Measurements from ENCODE around the gene MEIOC. TPM values are rescaled to one million over a fixed set of nuclear protein-coding genes. Genes with fewer than 3 reads are reported as not detected.

MEIOC gene
- total and polyA plus RNA-seq, 3 experiments from 2014 or later, result 0.09 to 0.31 (median 0.16) TPM

DNA sequence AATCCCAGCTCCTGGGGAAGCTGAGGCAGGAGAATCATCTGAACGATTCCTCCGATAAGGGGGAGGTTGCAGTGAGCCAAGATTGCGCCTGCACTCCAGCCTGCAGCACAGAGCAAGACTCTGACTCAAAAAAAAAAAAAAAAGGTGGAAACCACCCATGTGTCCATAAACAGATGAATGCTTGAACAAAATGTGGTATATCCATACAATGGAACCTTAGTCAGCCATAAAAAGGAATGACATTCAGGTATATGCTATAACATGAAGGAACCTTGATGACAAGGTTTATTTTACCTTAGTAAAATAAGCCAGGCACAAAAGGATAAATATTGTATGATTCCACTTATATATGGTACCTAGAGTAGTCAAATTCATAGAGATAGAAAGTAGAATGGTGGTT lies 2.9 kb upstream of the MEIOC start:
- H3K36me3 ChIP-seq (ENCODE audit: insufficient read depth, low read length), result no peaks in the 10 kb centered on the region
- H3K36me3 Mint-ChIP-seq, result no peaks in the 10 kb centered on the region
- H3K4me3 ChIP-seq (ENCODE audit: low read length), result no peak overlapping the region
- no peak overlapping the region for H3K4me3 Mint-ChIP-seq
- no peaks in the 10 kb centered on the region for H3K4me1 ChIP-seq (ENCODE audit: insufficient read depth, low read length)
- ChIA-PET POLR2A (no interaction called here), CTCF (no interaction called here)
- H3K4me1 Mint-ChIP-seq, result peaks cover 3 to 9% (median 4%) of the 10 kb centered on the region in 3 donors
- H3K9me3 Mint-ChIP-seq, result peaks cover 0 to 3% (median 2%) of the 10 kb centered on the region in 5 donors
- DNase-seq, result no peak
- no peak overlapping the region for H3K27ac ChIP-seq (ENCODE audit: low read depth, low read length)
- H3K27me3 Mint-ChIP-seq, result peaks cover 39 to 46% of the 10 kb centered on the region in 2 donors
- no peaks in the 10 kb centered on the region for H3K9me3 ChIP-seq (ENCODE audit: low read length)
- no peak overlapping the region for H3K27ac Mint-ChIP-seq
- no peaks in the 10 kb centered on the region for H3K27me3 ChIP-seq (ENCODE audit: insufficient read depth, low read length, poor library complexity, severe bottlenecking)

DNA sequence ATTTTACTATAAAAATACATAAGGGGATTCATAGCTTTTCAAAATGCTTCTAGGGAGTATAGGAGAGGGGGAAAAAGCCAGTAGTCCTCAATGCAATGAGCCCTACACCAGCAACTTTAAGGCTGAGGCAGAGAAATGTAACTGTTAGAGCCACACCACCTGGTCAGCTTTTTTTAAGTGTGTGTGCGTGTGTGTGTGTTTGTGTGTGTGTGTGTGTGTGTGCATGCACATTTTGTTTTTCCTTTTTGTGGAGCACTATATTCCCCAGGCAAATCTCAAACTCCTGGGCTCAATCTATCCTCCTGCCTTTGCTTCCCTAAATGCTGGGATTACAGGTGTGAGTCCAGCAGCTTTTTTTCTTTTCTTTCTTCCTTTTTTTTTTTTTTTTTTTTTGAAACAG lies 2.3 kb upstream of the MEIOC start:
- no peaks in the 10 kb centered on the region for H3K9me3 ChIP-seq (ENCODE audit: low read length)
- Mint-ChIP-seq H3K36me3 (no peaks in the 10 kb centered on the region), H3K4me3 (no peak overlapping the region), H3K27me3 (peaks cover 39 to 45% of the 10 kb centered on the region in 2 donors), H3K27ac (no peak overlapping the region), H3K4me1 (peaks cover 3 to 9% (median 4%) of the 10 kb centered on the region in 3 donors), H3K9me3 (peaks cover 0 to 3% (median 2%) of the 10 kb centered on the region in 5 donors)
- no peaks in the 10 kb centered on the region for H3K36me3 ChIP-seq (ENCODE audit: insufficient read depth, low read length)
- no peaks in the 10 kb centered on the region for H3K27me3 ChIP-seq (ENCODE audit: insufficient read depth, low read length, poor library complexity, severe bottlenecking)
- POLR2A ChIA-PET, result no interaction called here
- no peak overlapping the region for H3K4me3 ChIP-seq (ENCODE audit: low read length)
- H3K4me1 ChIP-seq (ENCODE audit: insufficient read depth, low read length), result no peaks in the 10 kb centered on the region
- CTCF ChIA-PET, result no interaction called here
- no peak for DNase-seq
- H3K27ac ChIP-seq (ENCODE audit: low read depth, low read length), result no peak overlapping the region

DNA sequence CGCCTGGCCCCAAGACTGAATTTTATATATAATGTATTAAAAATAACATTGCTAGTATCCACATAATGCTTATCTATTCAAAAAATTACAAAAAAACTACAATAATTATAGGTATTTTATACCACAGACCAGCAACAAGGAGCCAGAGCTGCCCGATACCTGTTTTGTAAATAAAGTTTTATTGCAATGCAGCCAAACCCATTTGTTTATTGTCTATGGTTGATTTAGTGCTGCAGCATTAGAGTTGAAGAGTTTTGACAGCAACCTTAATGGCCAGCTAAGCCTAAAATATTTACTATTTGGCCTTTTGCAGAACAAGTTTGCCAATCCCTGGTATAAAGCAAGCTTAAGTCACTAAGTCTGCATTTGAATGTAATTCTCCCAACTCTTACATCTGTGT lies 5.6 kb downstream of the MEIOC start:
- no peaks in the 10 kb centered on the region for H3K9me3 ChIP-seq (ENCODE audit: low read length)
- no peaks in the 10 kb centered on the region for H3K4me1 ChIP-seq (ENCODE audit: insufficient read depth, low read length)
- Mint-ChIP-seq H3K27ac (no peak overlapping the region), H3K4me3 (no peak overlapping the region), H3K27me3 (peaks cover 8 to 22% of the 10 kb centered on the region in 2 donors), H3K9me3 (peaks cover 0 to 3% (median 2%) of the 10 kb centered on the region in 5 donors), H3K36me3 (no peaks in the 10 kb centered on the region), H3K4me1 (peaks cover 3 to 4% (median 3%) of the 10 kb centered on the region in 3 donors)
- ChIA-PET CTCF (interaction anchor here (0.8 kb wide), 1 partner anchor 128 kb away, joined by 3 read pairs; no protein-coding TSS in a partner anchor), POLR2A (no interaction called here)
- H3K27me3 ChIP-seq (ENCODE audit: insufficient read depth, low read length, poor library complexity, severe bottlenecking), result no peaks in the 10 kb centered on the region
- no peak overlapping the region for H3K27ac ChIP-seq (ENCODE audit: low read depth, low read length)
- no peak overlapping the region for H3K4me3 ChIP-seq (ENCODE audit: low read length)
- no peaks in the 10 kb centered on the region for H3K36me3 ChIP-seq (ENCODE audit: insufficient read depth, low read length)
- DNase-seq, result no peak

DNA sequence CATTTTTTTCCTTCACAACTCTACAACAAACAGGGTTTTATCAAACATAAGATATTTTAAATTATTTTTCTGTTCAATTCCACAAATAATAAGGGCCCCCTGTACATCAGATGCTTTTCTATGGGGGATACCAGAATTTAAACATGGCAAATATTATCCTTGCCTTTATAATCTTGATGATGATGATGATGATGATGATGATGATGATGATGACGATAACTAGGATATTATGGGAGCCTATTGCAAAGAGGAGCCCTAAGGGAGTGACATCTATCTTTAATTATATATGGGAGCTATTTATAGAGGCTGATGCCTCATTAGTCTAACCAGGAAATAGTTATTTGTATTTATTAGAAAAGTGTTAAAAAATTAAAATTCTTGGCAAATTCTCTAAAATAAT lies 6.8 kb downstream of the MEIOC start:
- ChIA-PET CTCF (no interaction called here), POLR2A (no interaction called here)
- Mint-ChIP-seq H3K4me3 (no peak overlapping the region), H3K9me3 (no peaks in the 10 kb centered on the region), H3K36me3 (no peaks in the 10 kb centered on the region), H3K27me3 (peaks cover 1 to 18% of the 10 kb centered on the region in 2 donors), H3K27ac (no peak overlapping the region), H3K4me1 (no peaks in the 10 kb centered on the region)
- no peak overlapping the region for H3K4me3 ChIP-seq (ENCODE audit: low read length)
- no peaks in the 10 kb centered on the region for H3K9me3 ChIP-seq (ENCODE audit: low read length)
- no peak for DNase-seq
- no peaks in the 10 kb centered on the region for H3K27me3 ChIP-seq (ENCODE audit: insufficient read depth, low read length, poor library complexity, severe bottlenecking)
- no peak overlapping the region for H3K27ac ChIP-seq (ENCODE audit: low read depth, low read length)
- no peaks in the 10 kb centered on the region for H3K4me1 ChIP-seq (ENCODE audit: insufficient read depth, low read length)
- no peaks in the 10 kb centered on the region for H3K36me3 ChIP-seq (ENCODE audit: insufficient read depth, low read length)

DNA sequence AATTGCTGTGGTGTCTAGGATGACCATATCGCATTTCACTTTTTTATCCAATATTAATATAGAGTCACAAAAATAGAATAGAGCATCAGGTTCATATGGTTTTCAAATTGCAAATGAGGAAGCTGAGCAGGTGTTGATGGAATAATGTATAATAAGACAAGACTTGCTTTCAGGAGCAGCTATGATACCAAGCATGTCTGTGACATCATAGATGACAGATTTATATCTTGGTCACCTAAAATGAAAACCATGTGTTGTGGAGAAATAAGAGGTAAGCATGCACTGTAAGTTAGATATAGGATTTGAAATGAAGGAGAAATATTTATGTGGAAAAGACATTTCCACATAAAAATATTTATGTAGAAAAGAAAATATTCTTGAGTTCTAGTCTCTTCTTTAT lies 8.6 kb downstream of the MEIOC start:
- Histone ChIP-seq H3K27me3 (ENCODE audit: insufficient read depth, low read length, poor library complexity, severe bottlenecking) (no peaks in the 10 kb centered on the region), H3K4me1 (ENCODE audit: insufficient read depth, low read length) (no peaks in the 10 kb centered on the region), H3K36me3 (ENCODE audit: insufficient read depth, low read length) (no peaks in the 10 kb centered on the region), H3K9me3 (ENCODE audit: low read length) (no peaks in the 10 kb centered on the region), H3K27ac (ENCODE audit: low read depth, low read length) (no peak overlapping the region), H3K4me3 (ENCODE audit: low read length) (no peak overlapping the region)
- H3K4me1 Mint-ChIP-seq, result no peaks in the 10 kb centered on the region
- ChIA-PET CTCF (no interaction called here), POLR2A (interaction anchor here (0.5 kb wide), 1 partner anchor 814 kb away, joined by 3 read pairs; no protein-coding TSS in a partner anchor)
- H3K4me3 Mint-ChIP-seq, result no peak overlapping the region
- H3K27ac Mint-ChIP-seq, result no peak overlapping the region
- no peaks in the 10 kb centered on the region for H3K9me3 Mint-ChIP-seq
- H3K27me3 Mint-ChIP-seq, result peaks cover 0 to 14% of the 10 kb centered on the region in 2 donors
- H3K36me3 Mint-ChIP-seq, result no peaks in the 10 kb centered on the region
- DNase-seq, result no peak

DNA sequence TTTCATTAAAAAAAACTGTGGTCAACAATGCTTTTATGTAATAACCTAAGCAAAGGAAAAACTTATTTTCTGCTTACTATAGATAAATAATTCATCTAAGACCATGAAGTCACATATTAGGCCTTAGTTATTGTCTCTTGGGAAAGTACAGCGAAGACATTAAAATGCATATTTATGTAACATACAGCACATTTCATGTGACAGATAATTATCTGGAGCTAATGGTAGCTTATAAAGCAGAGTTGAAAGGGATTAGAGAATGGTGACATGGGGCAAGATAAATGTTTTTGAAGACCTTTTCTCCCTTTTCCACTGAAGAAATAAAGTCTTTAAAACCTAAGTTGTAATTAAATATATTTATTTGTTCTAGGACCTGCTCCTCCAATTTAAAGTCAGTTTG lies 9.7 kb downstream of the MEIOC start:
- H3K27me3 Mint-ChIP-seq, result peaks cover 0 to 12% of the 10 kb centered on the region in 2 donors
- Histone ChIP-seq H3K27me3 (ENCODE audit: insufficient read depth, low read length, poor library complexity, severe bottlenecking) (no peaks in the 10 kb centered on the region), H3K36me3 (ENCODE audit: insufficient read depth, low read length) (no peaks in the 10 kb centered on the region), H3K4me3 (ENCODE audit: low read length) (no peak overlapping the region), H3K4me1 (ENCODE audit: insufficient read depth, low read length) (no peaks in the 10 kb centered on the region), H3K27ac (ENCODE audit: low read depth, low read length) (no peak overlapping the region), H3K9me3 (ENCODE audit: low read length) (no peaks in the 10 kb centered on the region)
- H3K36me3 Mint-ChIP-seq, result no peaks in the 10 kb centered on the region
- no peak overlapping the region for H3K4me3 Mint-ChIP-seq
- H3K9me3 Mint-ChIP-seq, result no peaks in the 10 kb centered on the region
- no peak overlapping the region for H3K27ac Mint-ChIP-seq
- ChIA-PET POLR2A (no interaction called here), CTCF (no interaction called here)
- H3K4me1 Mint-ChIP-seq, result no peaks in the 10 kb centered on the region
- no peak for DNase-seq

DNA sequence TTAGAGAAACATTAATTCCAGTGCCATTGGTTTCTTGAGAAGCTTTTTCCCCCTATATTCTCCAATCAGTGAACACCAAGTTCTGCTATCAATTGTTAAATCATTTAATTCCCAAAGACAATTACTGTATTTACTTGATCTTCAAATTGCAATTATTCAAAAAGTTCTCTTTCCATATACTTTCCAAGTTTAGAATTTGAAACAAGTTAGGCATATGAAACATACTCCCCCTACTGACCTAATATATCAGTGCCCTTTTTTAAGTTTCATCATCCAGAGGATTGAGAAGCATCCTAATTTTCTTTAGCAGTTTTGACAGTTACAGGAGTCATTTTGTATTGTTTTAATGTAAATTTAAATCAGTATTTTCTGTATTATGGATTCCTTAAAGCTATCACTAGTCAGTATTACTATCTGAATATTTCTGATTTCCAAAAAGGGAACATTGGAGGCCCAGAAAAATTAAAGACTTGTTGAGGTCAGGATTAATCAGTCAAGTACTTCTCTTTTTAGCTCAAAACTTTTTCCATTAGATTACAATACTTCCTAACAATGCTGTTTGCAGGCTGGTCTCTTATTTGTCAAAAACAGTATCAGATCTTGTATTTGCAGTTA lies 16.3 kb downstream of the MEIOC start:
- no peaks in the 10 kb centered on the region for H3K27me3 Mint-ChIP-seq
- no peak overlapping the region for H3K4me3 ChIP-seq (ENCODE audit: low read length)
- no peak for DNase-seq
- ChIA-PET CTCF (interaction anchor here (1.3 to 2.7 kb wide), 2 partner anchors 9 to 139 kb away, joined by 4 to 6 read pairs; no protein-coding TSS in a partner anchor), POLR2A (no interaction called here)
- H3K27me3 ChIP-seq (ENCODE audit: insufficient read depth, low read length, poor library complexity, severe bottlenecking), result no peaks in the 10 kb centered on the region
- no peaks in the 10 kb centered on the region for H3K9me3 Mint-ChIP-seq
- no peaks in the 10 kb centered on the region for H3K4me1 Mint-ChIP-seq
- no peak overlapping the region for H3K4me3 Mint-ChIP-seq
- no peaks in the 10 kb centered on the region for H3K36me3 ChIP-seq (ENCODE audit: insufficient read depth, low read length)
- H3K4me1 ChIP-seq (ENCODE audit: insufficient read depth, low read length), result no peaks in the 10 kb centered on the region
- peaks cover 0 to 11% (median 0%) of the 10 kb centered on the region in 3 donors for H3K36me3 Mint-ChIP-seq
- H3K9me3 ChIP-seq (ENCODE audit: low read length), result no peaks in the 10 kb centered on the region
- H3K27ac ChIP-seq (ENCODE audit: low read depth, low read length), result no peak overlapping the region
- H3K27ac Mint-ChIP-seq, result no peak overlapping the region

DNA sequence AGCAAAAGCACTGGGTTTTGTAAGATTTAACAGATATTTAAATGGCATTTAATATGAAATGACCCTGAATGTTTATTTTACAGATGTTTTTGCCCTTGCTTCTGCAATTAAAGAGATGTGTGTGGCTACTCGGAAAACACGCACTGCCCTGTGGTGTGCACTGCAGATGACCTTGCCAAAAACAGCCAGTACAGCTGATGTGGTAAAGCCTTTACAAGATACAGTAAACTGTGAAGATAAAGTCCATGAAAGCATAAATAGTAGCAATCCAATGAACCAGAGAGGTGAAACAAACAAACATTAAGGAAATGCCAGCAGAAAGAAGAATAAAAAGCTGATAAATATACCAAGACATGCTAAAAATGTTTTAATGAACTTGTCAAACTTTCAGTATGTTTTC lies 17.6 kb downstream of the MEIOC start:
- no peak for DNase-seq
- Histone ChIP-seq H3K4me1 (ENCODE audit: insufficient read depth, low read length) (no peaks in the 10 kb centered on the region), H3K9me3 (ENCODE audit: low read length) (no peaks in the 10 kb centered on the region), H3K27me3 (ENCODE audit: insufficient read depth, low read length, poor library complexity, severe bottlenecking) (no peaks in the 10 kb centered on the region), H3K36me3 (ENCODE audit: insufficient read depth, low read length) (no peaks in the 10 kb centered on the region), H3K27ac (ENCODE audit: low read depth, low read length) (no peak overlapping the region), H3K4me3 (ENCODE audit: low read length) (no peak overlapping the region)
- H3K9me3 Mint-ChIP-seq, result no peaks in the 10 kb centered on the region
- no peak overlapping the region for H3K27ac Mint-ChIP-seq
- ChIA-PET CTCF (no interaction called here), POLR2A (no interaction called here)
- H3K4me3 Mint-ChIP-seq, result no peak overlapping the region
- peaks cover 0 to 24% (median 8%) of the 10 kb centered on the region in 3 donors for H3K36me3 Mint-ChIP-seq
- H3K27me3 Mint-ChIP-seq, result no peaks in the 10 kb centered on the region
- no peaks in the 10 kb centered on the region for H3K4me1 Mint-ChIP-seq

All from CD8-positive, alpha-beta memory T cell (primary cell).